GM12865 (cell line): ENCODE data around the gene TASP1.

Experiments used
- DNase-seq: peaks from one replicate; pipeline ENCODE4 v3.0.0; 2010; ENCODE audit warnings: low read depth
- H3K4me3 ChIP-seq: 2 replicates; pipeline ENCODE4 v1.5.1; 2011; ENCODE audit warnings: mild to moderate bottlenecking, low read depth, low read length, control low read depth
- CTCF ChIP-seq: IDR thresholded peaks from 2 replicates; pipeline ENCODE4 v1.5.1; 2011; ENCODE audit warnings: low read length, control low read depth, low read depth, inconsistent platforms; ENCODE audit not compliant: insufficient read depth; ENCODE audit errors: missing control alignments

TASP1 gene

GRCh38 chr20:13545790-13546189, 92.9 kb downstream of the TASP1 start:
- TF ChIP-seq CTCF: no peak

GRCh38 chr20:13543783-13544182, 94.9 kb downstream of the TASP1 start:
- DNase-seq: no peak
- no peak for TF ChIP-seq CTCF
- no peak overlapping the region for H3K4me3 ChIP-seq

More at GRCh38 chr20:13545790-13546189, 92.9 kb downstream of the TASP1 start:
- no peak for DNase-seq
- no peak overlapping the region for H3K4me3 ChIP-seq

- no peak overlapping the region for H3K4me3 ChIP-seq
- TF ChIP-seq CTCF: no peak
- no peak for DNase-seq
These were observed 103.1 kb downstream of the TASP1 start for GRCh38 chr20:13535627-13536026.

- TF ChIP-seq CTCF: no peak
- H3K4me3 ChIP-seq: no peak overlapping the region
- no peak for DNase-seq
These were observed 104.8 kb downstream of the TASP1 start for GRCh38 chr20:13533946-13534345.

- no peak overlapping the region for H3K4me3 ChIP-seq
- no peak for TF ChIP-seq CTCF
- DNase-seq: no peak
These were observed 108.6 kb downstream of the TASP1 start for GRCh38 chr20:13530146-13530545.

- TF ChIP-seq CTCF: no peak
- no peak overlapping the region for H3K4me3 ChIP-seq
- no peak for DNase-seq
These were observed 112.2 kb downstream of the TASP1 start for GRCh38 chr20:13526551-13526950.

GRCh38 chr20:13525225-13525940, 113.3 kb downstream of the TASP1 start:
- no peak for DNase-seq
- no peak for TF ChIP-seq CTCF
- H3K4me3 ChIP-seq: no peak overlapping the region
